Lung (tissue), 12 donors: ENCODE data around the gene AGO4. TPM values are rescaled to one million over a fixed set of nuclear protein-coding genes. Genes with fewer than 3 reads are reported as not detected.

ENCODE experiments used
- ATAC-seq: fragments of 200-7000 bp; cut with Tn5 transposase; one replicate; pipeline ENCODE4 v1.9.1; 2020; ENCODE audit warnings: moderate number of reproducible peaks; ENCODE audit not compliant: insufficient read depth, low FRiP score
- DNase-seq, 3 donors: peaks; one replicate each; pipeline ENCODE4 v3.0.0-alpha.2; 2013 to 2017
- H3K27ac ChIP-seq, 2 donors: one replicate each; pipeline ENCODE4 v1.5.1; 2013; ENCODE audit warnings: mild to moderate bottlenecking in 2 of 2, moderate library complexity in 2 of 2, control low read depth in 1 of 2, inconsistent platforms in 1 of 2, low read depth in 1 of 2, low read length in 1 of 2
- H3K27me3 ChIP-seq, 3 donors: one replicate each; pipeline ENCODE4 v1.5.1; 2013; ENCODE audit warnings: low read length in 2 of 3; ENCODE audit not compliant: control insufficient read depth in 3 of 3, insufficient read depth in 3 of 3
- H3K36me3 ChIP-seq, 4 donors: one replicate each; pipeline ENCODE4 v1.5.1; 2013; ENCODE audit warnings: low read length in 4 of 4, mild to moderate bottlenecking in 1 of 4, moderate library complexity in 1 of 4; ENCODE audit not compliant: control insufficient read depth in 4 of 4, insufficient read depth in 4 of 4
- H3K4me1 ChIP-seq, 5 donors: one replicate each; pipeline ENCODE4 v1.5.1; 2013; ENCODE audit warnings: low read length in 5 of 5, mild to moderate bottlenecking in 2 of 5, moderate library complexity in 1 of 5; ENCODE audit not compliant: control insufficient read depth in 5 of 5, insufficient read depth in 5 of 5
- H3K4me3 ChIP-seq: one replicate; pipeline ENCODE4 v1.5.1; 2013; ENCODE audit warnings: mild to moderate bottlenecking, control low read depth, moderate library complexity
- H3K9ac ChIP-seq, 2 donors: one replicate each; pipeline ENCODE4 v1.5.1; 2013; ENCODE audit warnings: low read length in 2 of 2, control low read depth in 1 of 2; ENCODE audit not compliant: insufficient read depth in 1 of 2
- H3K9me3 ChIP-seq, 4 donors: one replicate each; pipeline ENCODE4 v1.5.1; 2013; ENCODE audit warnings: low read length in 3 of 4, mild to moderate bottlenecking in 1 of 4, moderate library complexity in 1 of 4; ENCODE audit not compliant: control insufficient read depth in 4 of 4, insufficient read depth in 3 of 4
- CTCF ChIP-seq: IDR thresholded peaks from 2 replicates; pipeline ENCODE4 v1.5.1; 2012; ENCODE audit warnings: mild to moderate bottlenecking; ENCODE audit errors: control extremely low read depth, extremely low read depth
- WGBS, 2 donors: extraction: QIAGEN DNeasy Blood & Tissue Kit; methylation state at CpG; one replicate each; pipeline ENCODE4 v1.1.7; 2013; 5-methylcytosine and 5-hydroxymethylcytosine counted together
- polyA plus RNA-seq, 2 donors: library from polyadenylated mRNA; stranded (reverse); fragments of 200-250 nt; gene quantifications; one replicate each; pipeline ENCODE4 v1.2.1, GENCODE V29; 2013
- total RNA-seq, 2 donors: library from RNA; depleted of rRNA in 1 of 2; stranded (reverse); fragments of >200 nt in 1 of 2; gene quantifications; one replicate each; pipeline ENCODE4 v1.2.1, GENCODE V29; 2014 to 2021
- donor health status: control.
- donor health status: control.
- donor health status: Bipolar disorder and iron deficiency.
- donor health status: healthy.
- donor health status: DM: yes; HTN: yes; CAD: no.

Gene AGO4
- total and polyA plus RNA-seq, 4 donors, result 8.5 to 37.3 (median 19.2) TPM

- DNase-seq, result no peak
- ATAC-seq, result no peak
- Histone ChIP-seq H3K9me3 (no peaks in the 10 kb centered on the region), H3K9ac (no peak overlapping the region), H3K4me3 (no peak overlapping the region), H3K36me3 (peaks cover 7 to 29% (median 27%) of the 10 kb centered on the region in 4 donors), H3K27ac (no peak overlapping the region), H3K27me3 (no peaks in the 10 kb centered on the region), H3K4me1 (peaks cover 0 to 3% (median 0%) of the 10 kb centered on the region in 5 donors)
- WGBS, 2 donors, result 96 to 99% methylated on average over 14 of the region's 14 CpGs
- TF ChIP-seq CTCF, result no peak
Measured at GRCh38 chr1:35893051-35893879, 85.4 kb downstream of the AGO4 start.

GRCh38 chr1:35894183-35894582 is 86.4 kb downstream of the AGO4 start:
- Histone ChIP-seq H3K27me3 (no peaks in the 10 kb centered on the region), H3K4me1 (peaks cover 0 to 3% (median 0%) of the 10 kb centered on the region in 5 donors), H3K9me3 (no peaks in the 10 kb centered on the region), H3K27ac (no peak overlapping the region), H3K9ac (no peak overlapping the region), H3K36me3 (peaks cover 9 to 35% (median 28%) of the 10 kb centered on the region in 4 donors), H3K4me3 (no peak overlapping the region)
- 32 to 73% methylated on average over 6 of the region's 6 CpGs for WGBS, 2 donors
- TF ChIP-seq CTCF, result no peak
- ATAC-seq, result no peak
- no peak for DNase-seq

GRCh38 chr1:35894656-35895055 is 86.8 kb downstream of the AGO4 start:
- 100% methylated on average over 1 of the region's 1 CpG for WGBS, 2 donors

More at GRCh38 chr1:35894656-35895055, 86.8 kb downstream of the AGO4 start:
- ATAC-seq (no peak), DNase-seq (no peak)
- Histone ChIP-seq H3K9ac (no peak overlapping the region), H3K27me3 (no peaks in the 10 kb centered on the region), H3K9me3 (no peaks in the 10 kb centered on the region), H3K4me3 (no peak overlapping the region), H3K4me1 (peaks cover 0 to 3% (median 0%) of the 10 kb centered on the region in 5 donors), H3K36me3 (peaks cover 9 to 36% (median 27%) of the 10 kb centered on the region in 4 donors), H3K27ac (no peak overlapping the region)
- TF ChIP-seq CTCF, result no peak
